H1 (cell line): Measurements from ENCODE around the gene MMP20. TPM values are rescaled to one million over a fixed set of nuclear protein-coding genes. Genes with fewer than 3 reads are reported as not detected.

Experiments
- SAP30 ChIP-seq: fragments of 300-600 bp; sonication (generic); IDR thresholded peaks from 2 replicates; pipeline ENCODE4 v1.7.1; 2012; ENCODE audit warnings: low read length, moderate library complexity, mild to moderate bottlenecking, inconsistent platforms; ENCODE audit not compliant: insufficient read depth, insufficient replicate concordance
- polyA plus RNA-seq, 7 experiments: library from polyadenylated mRNA; depleted of rRNA in 3 of 7; stranded (reverse) in 5 of 7; unstranded in 2 of 7; fragments of >200 nt in 5 of 7; fragments of 200-250 nt in 2 of 7; gene quantifications; 1 replicate in 5 of 7; 2 replicates in 1 of 7; 4 replicates in 1 of 7; pipeline versions ENCODE4 v1.2.1 to v1.2.3, GENCODE V29; 2011 to 2013; ENCODE audit warnings: missing spikeins in 2 of 7, mixed read lengths in 2 of 7
- total RNA-seq: library from RNA; stranded (reverse); fragmentation: NEBNext Ultra II Directional; extraction: Animal tissue kit (Norgen Biotek cat#: 25700); gene quantifications from 2 replicates; pipeline ENCODE4 v1.2.1, GENCODE V29; 2021

Gene MMP20
- total and polyA plus RNA-seq, 2 of the 8 experiments (the other 6 are each of a cell fraction or from before 2014, with no cell fraction given) = not detected

DNA sequence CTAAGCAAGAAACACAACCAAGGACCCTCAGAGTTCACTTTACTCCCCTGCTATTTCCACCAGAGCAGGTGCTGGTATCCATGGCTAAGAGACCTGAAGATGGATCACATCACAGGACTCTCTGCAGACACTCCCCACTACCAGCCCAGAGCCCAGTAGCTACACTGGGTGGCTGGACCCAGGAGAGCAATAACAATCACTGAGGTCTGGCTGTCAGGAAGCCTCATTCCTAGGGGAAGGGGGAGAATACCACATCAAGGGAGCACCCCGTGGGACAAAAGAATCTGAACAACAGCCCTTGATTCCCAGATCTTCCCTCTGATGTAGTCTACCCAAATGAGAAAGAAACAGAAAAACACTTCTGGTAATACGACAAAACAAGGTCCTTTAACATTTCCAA, 85.6 kb downstream of the MMP20 start (continued):
- no peak for TF ChIP-seq SAP30
- TF ChIP-seq, all 59 proteins: peak for 0
